PFSK-1 (cell line): ENCODE data around the gene SPG7.

Experiments
- FOXP2 ChIP-seq: optimal IDR thresholded peaks from 2 replicates; pipeline ENCODE3; 2011; ENCODE audit warnings: borderline replicate concordance, control low read depth, inconsistent platforms; ENCODE audit not compliant: insufficient read depth; ENCODE audit errors: extremely low read length, extremely low read depth
- POLR2AphosphoS5 ChIP-seq: IDR thresholded peaks from 2 replicates; pipeline ENCODE4 v1.6.1; 2012; ENCODE audit warnings: low read depth, mild to moderate bottlenecking, control low read depth, low read length, moderate library complexity
- SIN3A ChIP-seq: IDR thresholded peaks from 2 replicates; pipeline ENCODE4 v1.6.1; 2012; ENCODE audit warnings: mild to moderate bottlenecking, low read length, moderate library complexity, borderline replicate concordance; ENCODE audit not compliant: insufficient read depth
- TAF1 ChIP-seq: IDR thresholded peaks from 2 replicates; pipeline ENCODE4 v1.6.1; 2012; ENCODE audit warnings: low read length, control low read depth, borderline replicate concordance; ENCODE audit not compliant: insufficient read depth
- TF ChIP-seq, protein P1 (sequence below), 2 experiments: IDR thresholded peaks; 2 replicates each; pipeline versions ENCODE4 v1.6.1 to v1.8.0; 2011 to 2012; ENCODE audit warnings: low read depth in 2 of 2, low read length in 2 of 2, control low read depth in 1 of 2, inconsistent platforms in 1 of 2, mild to moderate bottlenecking in 1 of 2, moderate library complexity in 1 of 2; ENCODE audit not compliant: insufficient read depth in 1 of 2

DNA sequence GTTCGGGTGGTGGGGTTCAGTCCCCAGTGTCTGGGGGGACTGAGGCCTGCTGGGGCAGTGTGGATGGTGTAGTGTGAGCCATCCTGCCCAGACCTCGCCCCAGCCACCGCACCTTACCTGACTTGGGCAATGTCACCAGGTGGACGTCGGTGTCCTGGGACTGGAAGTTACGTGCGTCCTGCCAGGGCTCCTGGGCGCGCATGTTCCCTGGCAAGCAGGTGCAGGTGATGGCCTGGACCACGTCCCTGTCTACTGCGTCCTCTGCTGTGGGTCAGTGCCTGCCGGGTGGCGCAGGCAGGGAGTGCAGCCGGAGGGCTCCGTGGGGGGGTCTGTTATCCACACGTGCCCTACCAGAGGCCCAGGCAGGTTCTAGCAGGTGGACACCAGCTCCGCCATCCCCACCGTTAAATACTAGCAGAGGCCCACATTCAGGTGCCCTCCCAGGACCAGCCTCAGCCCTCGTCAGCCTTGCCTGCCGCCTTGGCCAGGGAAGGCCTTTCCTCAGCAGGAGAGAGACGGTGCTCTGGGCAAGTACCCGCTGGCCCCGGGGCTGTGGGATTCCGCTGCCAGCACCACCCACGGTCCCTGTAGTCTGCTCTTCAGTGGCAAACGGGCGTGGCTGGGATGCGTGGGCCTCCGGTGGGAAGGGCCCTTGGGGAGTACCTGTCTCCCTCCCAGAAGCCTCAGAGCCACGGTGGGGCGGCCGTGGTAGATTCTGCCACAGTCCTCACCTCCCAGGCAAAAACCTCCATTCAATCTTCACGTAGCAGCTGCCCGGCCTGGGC lies 97.2 kb downstream of the SPG7 start:
- TF ChIP-seq, protein P1, sequence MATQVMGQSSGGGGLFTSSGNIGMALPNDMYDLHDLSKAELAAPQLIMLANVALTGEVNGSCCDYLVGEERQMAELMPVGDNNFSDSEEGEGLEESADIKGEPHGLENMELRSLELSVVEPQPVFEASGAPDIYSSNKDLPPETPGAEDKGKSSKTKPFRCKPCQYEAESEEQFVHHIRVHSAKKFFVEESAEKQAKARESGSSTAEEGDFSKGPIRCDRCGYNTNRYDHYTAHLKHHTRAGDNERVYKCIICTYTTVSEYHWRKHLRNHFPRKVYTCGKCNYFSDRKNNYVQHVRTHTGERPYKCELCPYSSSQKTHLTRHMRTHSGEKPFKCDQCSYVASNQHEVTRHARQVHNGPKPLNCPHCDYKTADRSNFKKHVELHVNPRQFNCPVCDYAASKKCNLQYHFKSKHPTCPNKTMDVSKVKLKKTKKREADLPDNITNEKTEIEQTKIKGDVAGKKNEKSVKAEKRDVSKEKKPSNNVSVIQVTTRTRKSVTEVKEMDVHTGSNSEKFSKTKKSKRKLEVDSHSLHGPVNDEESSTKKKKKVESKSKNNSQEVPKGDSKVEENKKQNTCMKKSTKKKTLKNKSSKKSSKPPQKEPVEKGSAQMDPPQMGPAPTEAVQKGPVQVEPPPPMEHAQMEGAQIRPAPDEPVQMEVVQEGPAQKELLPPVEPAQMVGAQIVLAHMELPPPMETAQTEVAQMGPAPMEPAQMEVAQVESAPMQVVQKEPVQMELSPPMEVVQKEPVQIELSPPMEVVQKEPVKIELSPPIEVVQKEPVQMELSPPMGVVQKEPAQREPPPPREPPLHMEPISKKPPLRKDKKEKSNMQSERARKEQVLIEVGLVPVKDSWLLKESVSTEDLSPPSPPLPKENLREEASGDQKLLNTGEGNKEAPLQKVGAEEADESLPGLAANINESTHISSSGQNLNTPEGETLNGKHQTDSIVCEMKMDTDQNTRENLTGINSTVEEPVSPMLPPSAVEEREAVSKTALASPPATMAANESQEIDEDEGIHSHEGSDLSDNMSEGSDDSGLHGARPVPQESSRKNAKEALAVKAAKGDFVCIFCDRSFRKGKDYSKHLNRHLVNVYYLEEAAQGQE (IDR thresholded peaks at IDR 0.05; ENCODE audit: insufficient read depth in 1 of 2, low read depth in 2 of 2, low read length in 2 of 2) = no peak
- TF ChIP-seq SIN3A (no peak), POLR2AphosphoS5 (no peak), TAF1 (no peak), FOXP2 (no peak)
